HepG2 (cell line): ENCODE measurements around the gene DOCK2. TPM values are rescaled to one million over a fixed set of nuclear protein-coding genes. Genes with fewer than 3 reads are reported as not detected.

Experiments used
- ATAC-seq: fragments of 200-7000 bp; cut with Tn5 transposase; 3 replicates; pipeline ENCODE4 v1.9.1; 2020; ENCODE audit warnings: mild to moderate bottlenecking, moderate library complexity
- BruUV-seq: library from RNA; stranded (reverse); fragments of 400-500 nt; replicated peaks from 2 replicates; lab custom pipeline; 2021; lab: Mats Ljungman, UMichigan
- CTCF ChIA-PET: fragments of 300-600 bp; formaldehyde crosslinking; extraction: SDS; loops from one replicate; lab custom pipeline; 2021; ENCODE audit warnings: low total read pairs, inconsistent platforms, low intra/inter-chr PET ratio; lab: Yijun Ruan, JAX
- POLR2A ChIA-PET: fragments of 350-600 bp; sonication (Branson Sonifier 250); formaldehyde crosslinking; loops from one replicate; lab custom pipeline; 2020; ENCODE audit warnings: antibody characterized with exemption, inconsistent platforms; lab: Yijun Ruan, JAX
- DNase-seq: peaks from one replicate; pipeline ENCODE4 v3.0.0-alpha.2; 2015; ENCODE audit warnings: low spot score
- FAIRE-seq: peaks from 3 replicates; lab custom pipeline; 2011; peaks lifted over from hg19 to GRCh38; lab: Jason Lieb, UNC
- H2AFZ ChIP-seq: one replicate; pipeline ENCODE4 v1.6.1; 2011; ENCODE audit warnings: low read length, inconsistent platforms
- H3K27ac ChIP-seq: fragments of 300-600 bp; 3 replicates; pipeline ENCODE4 v1.8.0; 2011; ENCODE audit warnings: mixed run types, mild to moderate bottlenecking, mixed read lengths, low read length, inconsistent platforms; ENCODE audit not compliant: insufficient read depth; ENCODE audit errors: extremely low read length
- H3K27me3 ChIP-seq, 2 experiments: fragments of 200-600 bp in 1 of 2; 2 replicates in 1 of 2; 3 replicates in 1 of 2; pipeline versions ENCODE4 v1.6.0 to v1.8.0; 2011; ENCODE audit warnings: low read length in 2 of 2, mild to moderate bottlenecking in 2 of 2, moderate library complexity in 2 of 2, inconsistent platforms in 1 of 2; ENCODE audit not compliant: insufficient read depth in 2 of 2, control insufficient read depth in 1 of 2
- H3K36me3 ChIP-seq, 2 experiments: fragments of 200-600 bp in 1 of 2; replicated peaks in 1 of 2; 2 replicates in 1 of 2; 3 replicates in 1 of 2; pipeline versions ENCODE4 v1.5.1 to v1.8.0; 2011; ENCODE audit warnings: low read length in 2 of 2, inconsistent platforms in 1 of 2; ENCODE audit not compliant: insufficient read depth in 2 of 2, control insufficient read depth in 1 of 2
- H3K4me1 ChIP-seq: 2 replicates; pipeline ENCODE4 v1.5.1; 2012; ENCODE audit warnings: low read length, inconsistent platforms; ENCODE audit not compliant: insufficient read depth
- H3K4me2 ChIP-seq: 2 replicates; pipeline ENCODE4 v1.6.0; 2011; ENCODE audit warnings: low read depth, low read length, inconsistent platforms
- H3K4me3 ChIP-seq, 3 experiments: fragments of 200-600 bp in 1 of 3; sonication (generic), shearing (Covaris generic) in 1 of 3; replicated peaks in 1 of 3; 2 replicates each; pipeline ENCODE4 v1.5.1; 2011 to 2016; ENCODE audit warnings: low read length in 3 of 3, inconsistent platforms in 2 of 3, low read depth in 2 of 3, mild to moderate bottlenecking in 2 of 3, control low read depth in 1 of 3, mixed read lengths in 1 of 3; ENCODE audit not compliant: insufficient read depth in 1 of 3
- H3K79me2 ChIP-seq: one replicate; pipeline ENCODE4 v1.6.1; 2011; ENCODE audit warnings: low read length, inconsistent platforms; ENCODE audit not compliant: insufficient read depth
- H3K9ac ChIP-seq: 2 replicates; pipeline ENCODE4 v1.6.0; 2011; ENCODE audit warnings: mild to moderate bottlenecking, low read depth, low read length, inconsistent platforms; ENCODE audit not compliant: insufficient read depth
- H3K9me3 ChIP-seq: 2 replicates; pipeline ENCODE4 v1.5.1; 2012; ENCODE audit warnings: mild to moderate bottlenecking, low read length
- H4K20me1 ChIP-seq: 2 replicates; pipeline ENCODE4 v1.6.0; 2011; ENCODE audit warnings: inconsistent platforms, mild to moderate bottlenecking, low read length, moderate library complexity; ENCODE audit not compliant: insufficient read depth
- ARNT2 ChIP-seq: sonication (generic); formaldehyde crosslinking; IDR thresholded peaks from 2 replicates; pipeline ENCODE4 v1.8.0; 2022; ENCODE audit warnings: mild to moderate bottlenecking, low read depth, missing genetic modification reagents, moderate library complexity
- BORCS8-MEF2B ChIP-seq: sonication (generic); formaldehyde crosslinking; IDR thresholded peaks from 2 replicates; pipeline ENCODE4 v1.8.0; 2022; ENCODE audit warnings: mild to moderate bottlenecking, missing genetic modification reagents
- EHMT2 ChIP-seq: fragments of 200-600 bp; sonication (generic); IDR thresholded peaks from 2 replicates; pipeline ENCODE4 v1.7.0; 2017; ENCODE audit warnings: antibody characterized with exemption, low read depth, low read length, borderline replicate concordance
- GZF1 ChIP-seq: sonication (generic); formaldehyde crosslinking; IDR thresholded peaks from 2 replicates; pipeline ENCODE4 v1.5.1; 2020; ENCODE audit warnings: mild to moderate bottlenecking, missing genetic modification reagents
- HIVEP1 ChIP-seq: sonication (generic); formaldehyde crosslinking; IDR thresholded peaks from 2 replicates; pipeline ENCODE4 v1.4.0; 2020; ENCODE audit warnings: mild to moderate bottlenecking, missing genetic modification reagents
- JUN ChIP-seq: sonication (generic); formaldehyde crosslinking; IDR thresholded peaks from 2 replicates; pipeline ENCODE4 v1.4.0; 2020; ENCODE audit warnings: mild to moderate bottlenecking, missing genetic modification reagents
- NPAS2 ChIP-seq: sonication (generic); formaldehyde crosslinking; IDR thresholded peaks from 2 replicates; pipeline ENCODE4 v1.8.0; 2022; ENCODE audit warnings: mild to moderate bottlenecking, missing genetic modification reagents, borderline replicate concordance
- SMAD3 ChIP-seq: sonication (generic); formaldehyde crosslinking; IDR thresholded peaks from 2 replicates; pipeline ENCODE4 v1.4.0; 2020; ENCODE audit warnings: missing genetic modification reagents
- SSRP1 ChIP-seq: IDR thresholded peaks from 2 replicates; pipeline ENCODE4 v1.6.1; 2016; ENCODE audit warnings: control low read depth
- ZFP41 ChIP-seq: sonication (generic); formaldehyde crosslinking; IDR thresholded peaks from 2 replicates; pipeline ENCODE4 v1.4.0; 2020; ENCODE audit warnings: mild to moderate bottlenecking, missing genetic modification reagents, borderline replicate concordance
- ZNF274 ChIP-seq: sonication (generic); formaldehyde crosslinking; IDR thresholded peaks from 2 replicates; pipeline ENCODE4 v1.5.1; 2020; ENCODE audit warnings: mild to moderate bottlenecking, missing genetic modification reagents
- ZNF441 ChIP-seq: sonication (generic); formaldehyde crosslinking; IDR thresholded peaks from 2 replicates; pipeline ENCODE4 v1.7.0; 2021; ENCODE audit warnings: missing genetic modification reagents, borderline replicate concordance
- ZNF562 ChIP-seq: sonication (generic); formaldehyde crosslinking; IDR thresholded peaks from 2 replicates; pipeline ENCODE4 v1.8.0; 2022; ENCODE audit warnings: missing genetic modification reagents, borderline replicate concordance
- ZNF574 ChIP-seq: sonication (generic); formaldehyde crosslinking; IDR thresholded peaks from 2 replicates; pipeline ENCODE4 v1.4.0; 2020; ENCODE audit warnings: missing genetic modification reagents
- ZNF580 ChIP-seq: IDR thresholded peaks from 2 replicates; pipeline ENCODE4 v1.6.1; 2016; ENCODE audit warnings: low read depth, borderline replicate concordance
- ZNF660 ChIP-seq: sonication (generic); formaldehyde crosslinking; IDR thresholded peaks from 2 replicates; pipeline ENCODE4 v1.5.1; 2020; ENCODE audit warnings: mild to moderate bottlenecking, low read depth, missing genetic modification reagents, borderline replicate concordance
- ZNF777 ChIP-seq: sonication (generic); formaldehyde crosslinking; IDR thresholded peaks from 2 replicates; pipeline ENCODE4 v1.4.0; 2020; ENCODE audit warnings: missing genetic modification reagents
- ZSCAN25 ChIP-seq: sonication (generic); formaldehyde crosslinking; IDR thresholded peaks from 2 replicates; pipeline ENCODE4 v1.8.0; 2022; ENCODE audit warnings: mild to moderate bottlenecking, missing genetic modification reagents
- ZSCAN5A ChIP-seq: sonication (generic); formaldehyde crosslinking; IDR thresholded peaks from 2 replicates; pipeline ENCODE4 v1.8.0; 2022; ENCODE audit warnings: mild to moderate bottlenecking, missing genetic modification reagents, borderline replicate concordance
- WGBS: methylation state at CpG from one replicate; pipeline ENCODE4 v1.1.6; 2017; ENCODE audit warnings: low lambda C conversion rate; 5-methylcytosine and 5-hydroxymethylcytosine counted together
- in situ Hi-C: cut with HindIII; loops from 2 replicates; pipeline ENCODE4 v1.10.0; 2017; ENCODE audit warnings: low pct_unique_long_range_greater_than_20kb; ENCODE audit not compliant: extremely low pct_ligation_motif_present
- intact Hi-C: fragments of 100-400 bp; cut with micrococcal nuclease; formaldehyde crosslinking; loops from one replicate; pipeline ENCODE4 v1.10.0; 2022; ENCODE audit not compliant: unreplicated experiment
- polyA plus RNA-seq, 8 experiments: library from polyadenylated mRNA; depleted of rRNA in 3 of 8; stranded (reverse) in 7 of 8; unstranded in 1 of 8; fragments of >200 nt; fragmentation: Illumina TruSeq in 4 of 8; extraction: Trizol in 4 of 8; gene quantifications; 2 replicates each; pipeline versions ENCODE4 v1.2.1 to v1.2.3, GENCODE V29; 2011 to 2016; ENCODE audit warnings: low read depth in 4 of 8, missing spikeins in 1 of 8, mixed read lengths in 1 of 8; ENCODE audit not compliant: insufficient read depth in 1 of 8
- total RNA-seq, 5 experiments: library from RNA; depleted of rRNA; stranded (reverse); fragments of >200 nt; fragmentation: Illumina TruSeq; extraction: Trizol; gene quantifications; 2 replicates each; pipeline ENCODE4 v1.2.3, GENCODE V29; 2016; ENCODE audit warnings: low read depth in 1 of 5

DOCK2 gene
- total and polyA plus RNA-seq, 2 of the 13 experiments (the other 11 are each of a cell fraction or from before 2014, with no cell fraction given), result not detected

GRCh38 chr5:169732841-169733240, 95.8 kb downstream of the DOCK2 start:
- ChIA-PET CTCF (no interaction called here), POLR2A (no interaction called here)
- H3K9me3 ChIP-seq, result no peaks in the 10 kb centered on the region
- in situ Hi-C loops (no loop called here), intact Hi-C loops (no loop called here)
- H3K79me2 ChIP-seq, result no peaks in the 10 kb centered on the region
- no peak overlapping the region for H3K4me3 ChIP-seq
- H3K4me2 ChIP-seq, result no peak overlapping the region
- H3K36me3 ChIP-seq, result no peaks in the 10 kb centered on the region
- H3K4me1 ChIP-seq, result no peaks in the 10 kb centered on the region
- H3K27me3 ChIP-seq, result no peaks in the 10 kb centered on the region
- no peak overlapping the region for H2AFZ ChIP-seq
- BruUV-seq, result no TSS peak
- DNase-seq, result no peak
- FAIRE-seq, result no peak
- H3K27ac ChIP-seq, result no peak overlapping the region
- ATAC-seq, result no peak
- no peak overlapping the region for H3K9ac ChIP-seq
- H4K20me1 ChIP-seq, result no peaks in the 10 kb centered on the region
- WGBS, result 0% methylated on average over 1 of the region's 1 CpG
- TF ChIP-seq ZNF574 (CRISPR knock-in tag) (no peak), ZFP41 (CRISPR knock-in tag) (no peak), SSRP1 (CRISPR knock-in tag) (no peak), EHMT2 (no peak), ZNF441 (CRISPR knock-in tag) (no peak), ZNF660 (no peak), SMAD3 (CRISPR knock-in tag) (no peak), GZF1 (CRISPR knock-in tag) (no peak), HIVEP1 (CRISPR knock-in tag) (no peak), ZNF274 (CRISPR knock-in tag) (no peak), NPAS2 (CRISPR knock-in tag) (no peak), ZSCAN25 (CRISPR knock-in tag) (no peak), ZSCAN5A (no peak), ZNF777 (CRISPR knock-in tag) (no peak), JUN (CRISPR knock-in tag) (no peak), ARNT2 (CRISPR knock-in tag) (no peak), ZNF580 (CRISPR knock-in tag) (no peak), BORCS8-MEF2B (no peak), ZNF562 (CRISPR knock-in tag) (no peak)
